Activated CD4-positive, alpha-beta T cell treated with anti-CD3 and anti-CD28 coated beads, Interleukin-2, Interleukin-4, amounts not matched to agents 100 ng/mL and 50 ng/mL, durations not matched to agents 16 hours and 8 hours (primary cell): ENCODE measurements around the gene UBQLN1.
A peak's percentile ranks its signal among the peaks of the same experiment; 100 is the strongest.
"Not testable (repeated sequence)": the region's sequence is repeated elsewhere in the genome, so short reads cannot be mapped to it uniquely, and the experiment has no call there.

Source experiments
- DNase-seq: peaks from one replicate; pipeline ENCODE4 v3.0.0-alpha.2; 2020; ENCODE audit warnings: low spot score

The UBQLN1 gene

GRCh38 chr9:83630938-83631457 is 76.8 kb downstream of the UBQLN1 start:
- DNase-seq = no peak

DNA sequence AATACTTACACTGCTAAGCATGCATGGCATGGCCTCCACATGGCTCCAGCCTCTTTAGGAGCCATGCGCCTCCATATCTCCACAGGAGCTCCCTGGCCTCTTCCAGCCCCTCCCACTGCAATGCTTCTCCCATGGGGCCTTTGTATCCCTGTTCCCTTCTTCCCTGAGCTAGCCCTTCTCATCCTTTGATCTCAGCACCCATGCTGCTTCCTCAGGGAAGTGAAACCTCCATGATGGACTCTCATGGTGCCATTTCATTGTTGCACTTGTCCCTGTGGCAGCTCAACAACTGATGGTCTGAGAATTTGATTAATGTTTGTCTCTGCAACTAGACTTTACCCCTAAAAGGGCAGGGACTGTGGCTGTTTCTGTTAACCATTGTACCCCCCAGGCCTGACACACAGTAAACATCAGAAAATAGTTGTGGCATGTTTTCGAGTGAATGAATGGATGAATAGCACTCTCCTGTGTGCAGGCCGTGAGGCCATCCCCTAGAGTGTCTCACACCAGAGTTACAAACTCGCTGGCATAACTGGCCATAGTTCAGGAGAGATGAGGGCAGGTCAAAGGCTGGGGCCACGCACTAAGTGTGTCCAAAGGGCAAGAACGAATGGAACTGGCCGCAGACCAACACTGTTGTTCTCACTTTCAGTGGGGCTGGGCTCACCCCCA is 78.2 kb downstream of the UBQLN1 start:
- DNase-seq = no peak

DNA sequence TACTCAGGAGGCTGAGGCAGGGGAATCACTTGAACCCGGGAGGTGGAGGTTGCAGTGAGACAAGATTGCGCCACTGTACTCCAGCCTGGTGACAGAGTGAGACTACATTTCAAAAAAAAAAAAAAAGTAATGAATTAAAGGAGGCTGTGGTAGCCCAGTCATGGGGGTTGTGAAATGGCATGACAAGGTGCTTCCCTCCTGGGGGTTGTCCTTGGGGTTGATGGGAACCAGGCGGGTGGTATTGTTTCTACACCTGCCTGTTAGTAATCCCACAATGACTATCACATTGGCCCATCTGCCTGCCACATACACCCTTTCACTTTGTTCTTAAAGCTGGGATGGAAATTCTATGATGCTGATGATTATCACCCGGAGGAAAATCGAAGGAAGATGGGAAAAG is 79.2 kb downstream of the UBQLN1 start:
- no peak for DNase-seq

- no peak for DNase-seq
These were observed 82.6 kb downstream of the UBQLN1 start for GRCh38 chr9:83625178-83625577.

GRCh38 chr9:83623679-83624076 is 84.1 kb downstream of the UBQLN1 start:
- DNase-seq = peak; percentile 23

GRCh38 chr9:83622939-83623678 is 84.6 kb downstream of the UBQLN1 start, which contains the start of gene IDNK:
Gene IDNK, plus strand, starts transcription at chr9:83623143. Its CDS starts 29 bp downstream, at chr9:83623172.
- peak; percentile 68 for DNase-seq

GRCh38 chr9:83622433-83622938 is 85.3 kb downstream of the UBQLN1 start:
- DNase-seq = no peak

- peak; percentile 32 for DNase-seq
These were observed 86.7 kb downstream of the UBQLN1 start for GRCh38 chr9:83620841-83621636.

DNA sequence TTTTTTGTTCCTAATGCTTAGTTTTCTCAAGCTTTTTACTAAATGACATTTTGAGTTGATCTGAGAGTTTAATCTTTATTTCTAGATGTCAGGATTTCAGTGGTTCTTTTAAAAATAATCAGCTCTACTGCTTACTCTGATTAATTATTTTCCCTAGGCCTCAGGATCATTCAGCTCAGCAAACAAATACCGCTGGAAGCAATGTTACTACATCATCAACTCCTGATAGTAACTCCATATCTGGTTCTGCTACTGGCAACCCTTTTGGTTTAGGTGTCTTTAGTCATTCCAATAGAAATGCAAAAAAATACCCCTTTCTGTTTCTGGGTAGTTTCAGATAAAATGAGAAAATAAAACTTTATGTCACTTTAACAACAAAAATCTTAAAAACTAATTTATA is 90.5 kb downstream of the UBQLN1 start:
- DNase-seq = no peak

GRCh38 chr9:83613298-83613697 is 94.5 kb downstream of the UBQLN1 start:
- not testable (repeated sequence) for DNase-seq
